Activated naive CD8-positive, alpha-beta T cell treated with anti-CD3 and anti-CD28 coated beads for 36 hours (primary cell): Measurements from ENCODE around the gene ATP7B. TPM values are rescaled to one million over a fixed set of nuclear protein-coding genes. Genes with fewer than 3 reads are reported as not detected.

Experiments
- DNase-seq: peaks from one replicate; pipeline ENCODE4 v3.0.0; 2021
- H3K27ac Mint-ChIP-seq: one replicate; pipeline ENCODE4 v1.8.0; 2022; ENCODE audit warnings: mild to moderate bottlenecking, moderate library complexity, mixed read lengths
- H3K27me3 Mint-ChIP-seq: one replicate; pipeline ENCODE4 v1.8.0; 2022; ENCODE audit warnings: mild to moderate bottlenecking, mixed read lengths
- H3K36me3 Mint-ChIP-seq: one replicate; pipeline ENCODE4 v1.8.0; 2021; ENCODE audit warnings: mild to moderate bottlenecking, mixed read lengths
- H3K4me1 Mint-ChIP-seq: one replicate; pipeline ENCODE4 v1.8.0; 2021; ENCODE audit warnings: mixed read lengths
- H3K4me3 Mint-ChIP-seq: one replicate; pipeline ENCODE4 v1.8.0; 2022; ENCODE audit warnings: mild to moderate bottlenecking, moderate library complexity, mixed read lengths
- H3K9me3 Mint-ChIP-seq: one replicate; pipeline ENCODE4 v1.8.0; 2022; ENCODE audit warnings: mixed read lengths
- total RNA-seq, 2 experiments: library from RNA; stranded (reverse); gene quantifications; one replicate each; pipeline ENCODE4 v1.2.3, GENCODE V29; 2021

ATP7B gene
- total RNA-seq, 2 experiments from 2014 or later, result 0.66 to 0.80 TPM

GRCh38 chr13:51976423-51976822 lies 34.8 kb downstream of the ATP7B start:
- Mint-ChIP-seq H3K9me3 (no peaks in the 10 kb centered on the region), H3K4me3 (no peak overlapping the region), H3K27me3 (no peaks in the 10 kb centered on the region), H3K36me3 (no peaks in the 10 kb centered on the region), H3K27ac (no peak overlapping the region), H3K4me1 (no peaks in the 10 kb centered on the region)
- no peak for DNase-seq

GRCh38 chr13:51974482-51974881 lies 36.8 kb downstream of the ATP7B start:
- peaks cover 10% of the 10 kb centered on the region for H3K4me1 Mint-ChIP-seq
- H3K36me3 Mint-ChIP-seq, result no peaks in the 10 kb centered on the region
- no peaks in the 10 kb centered on the region for H3K27me3 Mint-ChIP-seq
- H3K27ac Mint-ChIP-seq, result no peak overlapping the region
- no peaks in the 10 kb centered on the region for H3K9me3 Mint-ChIP-seq
- no peak overlapping the region for H3K4me3 Mint-ChIP-seq
- DNase-seq, result no peak

GRCh38 chr13:51971520-51972426 lies 39.5 kb downstream of the ATP7B start:
- no peaks in the 10 kb centered on the region for H3K9me3 Mint-ChIP-seq
- H3K27ac Mint-ChIP-seq, result no peak overlapping the region
- H3K4me3 Mint-ChIP-seq, result no peak overlapping the region
- no peaks in the 10 kb centered on the region for H3K27me3 Mint-ChIP-seq
- H3K36me3 Mint-ChIP-seq, result no peaks in the 10 kb centered on the region
- H3K4me1 Mint-ChIP-seq, result peaks cover 11% of the 10 kb centered on the region
- DNase-seq, result no peak

- Mint-ChIP-seq H3K27ac (no peak overlapping the region), H3K27me3 (no peaks in the 10 kb centered on the region), H3K36me3 (no peaks in the 10 kb centered on the region), H3K9me3 (no peaks in the 10 kb centered on the region), H3K4me1 (peaks cover 17% of the 10 kb centered on the region), H3K4me3 (no peak overlapping the region)
- DNase-seq, result no peak
Measured at GRCh38 chr13:51970349-51970748, 40.9 kb downstream of the ATP7B start.

- Mint-ChIP-seq H3K36me3 (no peaks in the 10 kb centered on the region), H3K27me3 (no peaks in the 10 kb centered on the region), H3K4me3 (no peak overlapping the region)
Measured at GRCh38 chr13:51967482-51968446, 43.5 kb downstream of the ATP7B start.

GRCh38 chr13:51966186-51966585 lies 45.1 kb downstream of the ATP7B start:
- H3K36me3 Mint-ChIP-seq, result no peaks in the 10 kb centered on the region
- H3K27me3 Mint-ChIP-seq, result no peaks in the 10 kb centered on the region
- no peak overlapping the region for H3K4me3 Mint-ChIP-seq
- no peaks in the 10 kb centered on the region for H3K9me3 Mint-ChIP-seq
- peaks cover 17% of the 10 kb centered on the region for H3K4me1 Mint-ChIP-seq
- H3K27ac Mint-ChIP-seq, result no peak overlapping the region
- DNase-seq, result no peak

More at GRCh38 chr13:51967482-51968446, 43.5 kb downstream of the ATP7B start:
- Mint-ChIP-seq H3K4me1 (peaks cover 17% of the 10 kb centered on the region), H3K27ac (no peak overlapping the region), H3K9me3 (no peaks in the 10 kb centered on the region)
- no peak for DNase-seq

GRCh38 chr13:51961493-51962403 lies 49.5 kb downstream of the ATP7B start:
- Mint-ChIP-seq H3K9me3 (no peaks in the 10 kb centered on the region), H3K4me3 (no peak overlapping the region), H3K27ac (no peak overlapping the region), H3K36me3 (no peaks in the 10 kb centered on the region), H3K27me3 (no peaks in the 10 kb centered on the region), H3K4me1 (peaks cover 12% of the 10 kb centered on the region)
- DNase-seq, result no peak

- peaks cover 6% of the 10 kb centered on the region for H3K4me1 Mint-ChIP-seq
- H3K27ac Mint-ChIP-seq, result peak overlapping the region; percentile 44
- no peaks in the 10 kb centered on the region for H3K27me3 Mint-ChIP-seq
- no peaks in the 10 kb centered on the region for H3K36me3 Mint-ChIP-seq
- no peak overlapping the region for H3K4me3 Mint-ChIP-seq
- no peak for DNase-seq
- no peaks in the 10 kb centered on the region for H3K9me3 Mint-ChIP-seq
Measured at GRCh38 chr13:51960766-51961165, 50.5 kb downstream of the ATP7B start.

GRCh38 chr13:51959773-51960172 lies 51.5 kb downstream of the ATP7B start:
- DNase-seq, result peak; percentile 22
- no peak overlapping the region for H3K4me3 Mint-ChIP-seq
- H3K4me1 Mint-ChIP-seq, result peaks cover 6% of the 10 kb centered on the region
- no peaks in the 10 kb centered on the region for H3K9me3 Mint-ChIP-seq
- H3K27me3 Mint-ChIP-seq, result no peaks in the 10 kb centered on the region
- no peaks in the 10 kb centered on the region for H3K36me3 Mint-ChIP-seq
- H3K27ac Mint-ChIP-seq, result no peak overlapping the region

GRCh38 chr13:51958217-51958547 lies 53.1 kb downstream of the ATP7B start:
- Mint-ChIP-seq H3K9me3 (no peaks in the 10 kb centered on the region), H3K36me3 (no peaks in the 10 kb centered on the region), H3K4me1 (peaks cover 6% of the 10 kb centered on the region), H3K4me3 (no peak overlapping the region), H3K27ac (no peak overlapping the region), H3K27me3 (no peaks in the 10 kb centered on the region)
- DNase-seq, result no peak

- DNase-seq, result no peak
- no peak overlapping the region for H3K4me3 Mint-ChIP-seq
- H3K27me3 Mint-ChIP-seq, result no peaks in the 10 kb centered on the region
- H3K4me1 Mint-ChIP-seq, result peaks cover 6% of the 10 kb centered on the region
- no peaks in the 10 kb centered on the region for H3K9me3 Mint-ChIP-seq
- H3K27ac Mint-ChIP-seq, result no peak overlapping the region
- no peaks in the 10 kb centered on the region for H3K36me3 Mint-ChIP-seq
Measured at GRCh38 chr13:51957377-51958216, 53.7 kb downstream of the ATP7B start.

- Mint-ChIP-seq H3K36me3 (no peaks in the 10 kb centered on the region), H3K27ac (no peak overlapping the region), H3K4me3 (no peak overlapping the region), H3K9me3 (no peaks in the 10 kb centered on the region), H3K4me1 (peaks cover 6% of the 10 kb centered on the region), H3K27me3 (no peaks in the 10 kb centered on the region)
- DNase-seq, result no peak
Measured at GRCh38 chr13:51956717-51957116, 54.5 kb downstream of the ATP7B start.

- Mint-ChIP-seq H3K27ac (no peak overlapping the region), H3K9me3 (peaks cover 1% of the 10 kb centered on the region), H3K4me1 (peaks cover 7% of the 10 kb centered on the region), H3K27me3 (no peaks in the 10 kb centered on the region), H3K36me3 (no peaks in the 10 kb centered on the region), H3K4me3 (no peak overlapping the region)
- no peak for DNase-seq
Measured at GRCh38 chr13:51955816-51956603, 55.2 kb downstream of the ATP7B start.
